CD4-positive, CD25-positive, alpha-beta regulatory T cell (primary cell): ENCODE measurements around the gene CD48. TPM values are rescaled to one million over a fixed set of nuclear protein-coding genes. Genes with fewer than 3 reads are reported as not detected.
"Not testable (repeated sequence)": the region's sequence is repeated elsewhere in the genome, so short reads cannot be mapped to it uniquely, and the experiment has no call there.

Experiments
- ATAC-seq, 2 donors: fragments of 150-1000 bp; cut with Tn5 transposase; one replicate each; pipeline ENCODE4 v1.10.0; 2021; ENCODE audit warnings: low read depth in 2 of 2, moderate number of reproducible peaks in 2 of 2, moderate library complexity in 1 of 2
- DNase-seq, 3 donors: peaks; one replicate each; pipeline versions ENCODE4 v3.0.0 to v3.0.0-alpha.2; 2012 to 2022; ENCODE audit warnings: mixed read lengths in 1 of 3
- H3K27ac ChIP-seq: one replicate; pipeline ENCODE4 v1.7.0; 2013; ENCODE audit warnings: mild to moderate bottlenecking, low read length; ENCODE audit not compliant: insufficient read depth, poor library complexity, severe bottlenecking
- H3K27me3 ChIP-seq: one replicate; pipeline ENCODE4 v1.7.0; 2013; ENCODE audit warnings: low read length; ENCODE audit not compliant: control insufficient read depth, insufficient read depth
- H3K36me3 ChIP-seq: one replicate; pipeline ENCODE4 v1.7.0; 2013; ENCODE audit warnings: mild to moderate bottlenecking, low read length, moderate library complexity; ENCODE audit not compliant: control insufficient read depth, insufficient read depth
- H3K4me1 ChIP-seq: 2 replicates; pipeline ENCODE4 v1.7.0; 2013; ENCODE audit warnings: mild to moderate bottlenecking, low read length; ENCODE audit not compliant: insufficient read depth, control insufficient read depth, poor library complexity, severe bottlenecking
- H3K4me3 ChIP-seq: one replicate; pipeline ENCODE4 v1.7.0; 2013; ENCODE audit warnings: low read depth, mild to moderate bottlenecking, low read length, moderate library complexity
- H3K9me3 ChIP-seq, 2 experiments: 1 replicate in 1 of 2; 2 replicates in 1 of 2; pipeline ENCODE4 v1.7.0; 2013; ENCODE audit warnings: low read length in 2 of 2, mild to moderate bottlenecking in 1 of 2, moderate library complexity in 1 of 2; ENCODE audit not compliant: control insufficient read depth in 2 of 2
- H3K27ac Mint-ChIP-seq, 3 donors: one replicate each; pipeline ENCODE4 v1.8.0; 2020 to 2022; ENCODE audit warnings: mild to moderate bottlenecking in 3 of 3, mixed read lengths in 3 of 3, moderate library complexity in 2 of 3
- H3K27me3 Mint-ChIP-seq: one replicate; pipeline ENCODE4 v1.8.0; 2022; ENCODE audit warnings: mild to moderate bottlenecking, mixed read lengths
- H3K36me3 Mint-ChIP-seq: one replicate; pipeline ENCODE4 v1.8.0; 2020; ENCODE audit warnings: mixed read lengths
- H3K4me1 Mint-ChIP-seq, 4 donors: one replicate each; pipeline ENCODE4 v1.8.0; 2020 to 2022; ENCODE audit warnings: mixed read lengths in 4 of 4, mild to moderate bottlenecking in 1 of 4
- H3K4me3 Mint-ChIP-seq, 4 donors: one replicate each; pipeline ENCODE4 v1.8.0; 2020 to 2022; ENCODE audit warnings: mild to moderate bottlenecking in 4 of 4, mixed read lengths in 4 of 4, moderate library complexity in 3 of 4
- H3K9me3 Mint-ChIP-seq, 7 donors: one replicate each; pipeline ENCODE4 v1.8.0; 2020 to 2022; ENCODE audit warnings: mixed read lengths in 7 of 7, mild to moderate bottlenecking in 3 of 7, moderate library complexity in 2 of 7
- polyA plus RNA-seq, 4 donors: library from polyadenylated mRNA; unstranded; fragments of 300-500 nt; fragmentation: Illumina TruSeq; gene quantifications; one replicate each; pipeline ENCODE4 v1.2.3, GENCODE V29; 2021
- total RNA-seq: library from RNA; stranded (reverse); gene quantifications from one replicate; pipeline ENCODE4 v1.2.3, GENCODE V29; 2022

The CD48 gene
- total and polyA plus RNA-seq, 5 donors from 2014 or later = 196 to 290 (median 242) TPM

- not testable (repeated sequence) for H3K27me3 ChIP-seq, DNase-seq, H3K9me3 ChIP-seq, H3K27me3 Mint-ChIP-seq, ATAC-seq, H3K9me3 Mint-ChIP-seq
- Histone ChIP-seq H3K36me3 (peaks cover 30% of the 10 kb centered on the region), H3K4me1 (peaks cover 82% of the 10 kb centered on the region), H3K27ac (peak overlapping the region; percentile 53), H3K4me3 (peak overlapping the region; percentile 78)
- Mint-ChIP-seq H3K36me3 (peaks cover 33% of the 10 kb centered on the region), H3K27ac (peak overlapping the region in 1 of 3 donors; percentile 91), H3K4me3 (peak overlapping the region in 1 of 4 donors; percentile 71), H3K4me1 (peaks cover 27 to 63% (median 56%) of the 10 kb centered on the region in 4 donors)
These were observed 6.4 kb downstream of the CD48 start for GRCh38 chr1:160705212-160705621.

- H3K4me1 ChIP-seq = peaks cover 76% of the 10 kb centered on the region
- H3K9me3 Mint-ChIP-seq = no peaks in the 10 kb centered on the region
- H3K27ac ChIP-seq = no peak overlapping the region
- peaks cover 30% of the 10 kb centered on the region for H3K36me3 ChIP-seq
- peaks cover 33% of the 10 kb centered on the region for H3K36me3 Mint-ChIP-seq
- DNase-seq (no peak), ATAC-seq (no peak)
- H3K9me3 ChIP-seq = no peaks in the 10 kb centered on the region
- H3K4me3 Mint-ChIP-seq = peak overlapping the region in 3 of 4 donors; percentile 51 to 90 (median 71)
- H3K4me1 Mint-ChIP-seq = peaks cover 27 to 71% (median 62%) of the 10 kb centered on the region in 4 donors
- no peaks in the 10 kb centered on the region for H3K27me3 ChIP-seq
- H3K27ac Mint-ChIP-seq = peak overlapping the region in 2 of 3 donors; percentile 73 to 87
- peak overlapping the region; percentile 57 for H3K4me3 ChIP-seq
- H3K27me3 Mint-ChIP-seq = no peaks in the 10 kb centered on the region
These were observed 7.4 kb downstream of the CD48 start for GRCh38 chr1:160704250-160704649.

- Histone ChIP-seq H3K4me3 (no peak overlapping the region), H3K27me3 (no peaks in the 10 kb centered on the region), H3K27ac (no peak overlapping the region), H3K9me3 (no peaks in the 10 kb centered on the region), H3K4me1 (peaks cover 54% of the 10 kb centered on the region), H3K36me3 (peaks cover 30% of the 10 kb centered on the region)
- DNase-seq (no peak), ATAC-seq (no peak)
- Mint-ChIP-seq H3K36me3 (peaks cover 33% of the 10 kb centered on the region), H3K27ac (peak overlapping the region in 2 of 3 donors; percentile 78 to 92), H3K4me1 (peaks cover 27 to 86% (median 76%) of the 10 kb centered on the region in 4 donors), H3K9me3 (no peaks in the 10 kb centered on the region), H3K27me3 (no peaks in the 10 kb centered on the region), H3K4me3 (peak overlapping the region; percentile 68 to 80 (median 74))
These were observed 9.5 kb downstream of the CD48 start for GRCh38 chr1:160702100-160702499.

- Mint-ChIP-seq H3K4me3 (peak overlapping the region in 3 of 4 donors; percentile 2 to 82 (median 6)), H3K36me3 (peaks cover 19% of the 10 kb centered on the region), H3K4me1 (peaks cover 46 to 90% (median 58%) of the 10 kb centered on the region in 4 donors), H3K27ac (peak overlapping the region; percentile 65 to 92 (median 84))
- ATAC-seq, DNase-seq, H3K9me3 ChIP-seq, H3K27me3 Mint-ChIP-seq, H3K4me3 ChIP-seq, H3K9me3 Mint-ChIP-seq, H3K27me3 ChIP-seq: not testable (repeated sequence)
- Histone ChIP-seq H3K4me1 (peaks cover 23% of the 10 kb centered on the region), H3K27ac (peak overlapping the region; percentile 28), H3K36me3 (peaks cover 16% of the 10 kb centered on the region)
These were observed 19.2 kb downstream of the CD48 start for GRCh38 chr1:160692390-160692789.

- peaks cover 51% of the 10 kb centered on the region for H3K4me1 ChIP-seq
These were observed 26.4 kb downstream of the CD48 start for GRCh38 chr1:160685266-160685665.

GRCh38 chr1:160682983-160683865 is 28.4 kb downstream of the CD48 start:
- H3K36me3 Mint-ChIP-seq = peaks cover 66% of the 10 kb centered on the region
- Histone ChIP-seq H3K9me3 (no peaks in the 10 kb centered on the region), H3K27me3 (no peaks in the 10 kb centered on the region), H3K4me1 (peaks cover 42% of the 10 kb centered on the region), H3K27ac (peak overlapping the region; percentile 78), H3K4me3 (peak overlapping the region; percentile 59), H3K36me3 (peaks cover 61% of the 10 kb centered on the region)
- peak in 2 of 3 donors; percentile 48 to 83 for DNase-seq
- H3K27ac Mint-ChIP-seq = peak overlapping the region; percentile 87 to 99 (median 89)
- peaks cover 30 to 71% (median 66%) of the 10 kb centered on the region in 4 donors for H3K4me1 Mint-ChIP-seq
- peaks cover 0 to 4% (median 0%) of the 10 kb centered on the region in 7 donors for H3K9me3 Mint-ChIP-seq
- H3K27me3 Mint-ChIP-seq = no peaks in the 10 kb centered on the region
- ATAC-seq = peak; percentile 24 to 45
- peak overlapping the region; percentile 30 to 69 (median 52) for H3K4me3 Mint-ChIP-seq

More at GRCh38 chr1:160685266-160685665, 26.4 kb downstream of the CD48 start:
- peaks cover 50% of the 10 kb centered on the region for H3K36me3 ChIP-seq
- ATAC-seq (peak in 1 of 2 donors; percentile 55), DNase-seq (peak in 1 of 3 donors; percentile 70)
- Mint-ChIP-seq H3K4me1 (peaks cover 42 to 91% (median 81%) of the 10 kb centered on the region in 4 donors), H3K36me3 (peaks cover 64% of the 10 kb centered on the region), H3K9me3 (peaks cover 0 to 4% (median 0%) of the 10 kb centered on the region in 7 donors), H3K27ac (peak overlapping the region; percentile 89 to 99 (median 91)), H3K4me3 (peak overlapping the region; percentile 30 to 73 (median 44)), H3K27me3 (no peaks in the 10 kb centered on the region)
- H3K27me3 ChIP-seq = no peaks in the 10 kb centered on the region
- H3K4me3 ChIP-seq = peak overlapping the region; percentile 29
- no peaks in the 10 kb centered on the region for H3K9me3 ChIP-seq
- H3K27ac ChIP-seq = peak overlapping the region; percentile 78

GRCh38 chr1:160681891-160682140 is 29.8 kb downstream of the CD48 start:
- Histone ChIP-seq H3K27me3 (no peaks in the 10 kb centered on the region), H3K4me3 (no peak overlapping the region), H3K27ac (peak overlapping the region; percentile 78), H3K4me1 (peaks cover 42% of the 10 kb centered on the region), H3K9me3 (no peaks in the 10 kb centered on the region), H3K36me3 (peaks cover 68% of the 10 kb centered on the region)
- peak overlapping the region in 2 of 4 donors; percentile 13 to 29 for H3K4me3 Mint-ChIP-seq
- ATAC-seq (peak; percentile 3 to 9), DNase-seq (no peak)
- H3K4me1 Mint-ChIP-seq = peaks cover 30 to 61% (median 55%) of the 10 kb centered on the region in 4 donors
- H3K9me3 Mint-ChIP-seq = no peaks in the 10 kb centered on the region
- H3K27ac Mint-ChIP-seq = peak overlapping the region; percentile 87 to 91 (median 89)
- H3K27me3 Mint-ChIP-seq = no peaks in the 10 kb centered on the region
- peaks cover 61% of the 10 kb centered on the region for H3K36me3 Mint-ChIP-seq
